GM12801 (cell line): ENCODE results near the gene NCOA3.

Experiments used
- CTCF ChIP-seq: IDR thresholded peaks from one replicate; pipeline ENCODE4 v1.5.1; 2011; ENCODE audit warnings: control low read depth; ENCODE audit not compliant: insufficient read length; ENCODE audit errors: extremely low read depth

Gene NCOA3

GRCh38 chr20:47610247-47610944 lies 108.7 kb downstream of the NCOA3 start:
- TF ChIP-seq CTCF: no peak

GRCh38 chr20:47610945-47611250 lies 109.2 kb downstream of the NCOA3 start:
- no peak for TF ChIP-seq CTCF

DNA sequence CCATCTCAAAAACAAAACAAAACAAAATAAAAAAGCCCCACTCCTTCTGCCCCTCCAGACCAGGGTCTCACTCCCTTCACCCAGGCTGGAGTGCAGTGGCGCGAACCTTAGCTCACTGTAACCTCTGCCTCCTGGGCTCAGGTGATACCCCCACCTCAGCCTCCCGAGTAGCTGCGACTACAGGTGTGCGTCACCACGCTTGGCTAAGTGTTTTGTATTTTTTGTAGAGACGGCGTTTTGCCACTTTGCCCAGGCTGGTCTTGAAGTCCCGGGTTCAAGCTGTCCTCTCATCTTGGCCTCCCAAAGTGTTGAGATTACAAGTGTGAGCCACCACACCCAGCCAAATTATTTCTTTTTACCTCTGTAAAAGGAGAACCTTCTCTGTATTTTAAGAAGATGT lies 110.1 kb downstream of the NCOA3 start:
- TF ChIP-seq CTCF: no peak

GRCh38 chr20:47612670-47613069 lies 111.0 kb downstream of the NCOA3 start:
- TF ChIP-seq CTCF: no peak

DNA sequence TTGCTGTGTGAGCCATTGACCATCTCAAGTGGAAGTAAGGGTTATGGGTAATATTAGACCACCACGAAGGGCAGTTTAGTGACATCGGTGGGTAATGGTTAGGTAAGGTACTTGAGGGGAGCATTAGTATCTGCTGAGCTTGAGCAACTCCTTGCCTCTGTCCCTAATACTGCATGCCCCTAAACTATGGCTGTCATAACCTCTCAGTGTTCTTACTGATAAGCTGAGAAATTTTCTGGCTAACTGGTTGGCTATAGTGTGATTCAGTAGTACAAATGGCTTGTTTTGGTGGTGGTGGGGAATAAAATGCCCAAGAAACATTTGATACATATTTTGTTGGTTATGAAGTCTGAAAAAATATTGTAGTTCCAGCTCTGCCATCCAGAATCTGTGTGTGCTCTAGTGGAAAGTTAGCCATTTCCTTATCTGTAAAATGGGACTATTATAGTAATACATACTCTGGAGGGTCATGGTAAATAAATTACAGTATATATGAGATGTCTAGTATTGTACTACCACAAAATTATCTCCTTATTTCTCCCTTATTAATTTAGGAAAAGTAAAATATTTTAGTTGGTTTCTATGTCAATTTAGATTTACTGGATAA lies 113.1 kb downstream of the NCOA3 start:
- no peak for TF ChIP-seq CTCF

DNA sequence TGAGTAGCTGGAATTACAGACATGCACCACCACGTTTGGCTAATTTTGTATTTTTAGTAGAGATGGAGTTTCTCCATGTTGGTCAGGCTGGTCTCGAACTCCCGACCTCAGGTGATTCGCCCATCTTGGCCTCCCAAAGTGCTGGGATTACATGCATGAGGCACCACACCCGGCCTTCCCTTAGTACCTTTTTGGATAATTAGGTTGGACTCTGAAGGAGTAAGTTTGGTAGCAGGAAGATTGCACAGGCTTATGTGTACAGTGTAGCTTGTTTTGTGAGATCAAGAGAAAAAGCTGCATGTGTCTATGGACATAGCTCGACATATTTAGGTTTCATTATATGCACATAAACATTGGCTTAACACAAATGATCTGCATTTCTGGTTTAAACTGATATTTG lies 116.8 kb downstream of the NCOA3 start:
- TF ChIP-seq CTCF: no peak

GRCh38 chr20:47620808-47621805 lies 119.4 kb downstream of the NCOA3 start:
- TF ChIP-seq CTCF: no peak
